NCI-H2171 (cell line): ENCODE results near the gene TRIM44.
"Not testable (repeated sequence)": the region's sequence is repeated elsewhere in the genome, so short reads cannot be mapped to it uniquely, and the experiment has no call there.

Experiments
- DNase-seq: peaks from one replicate; lab custom pipeline; 2025; lab: John Stamatoyannopoulos, UW

The TRIM44 gene

GRCh38 chr11:35672608-35673007, 10.0 kb downstream of the TRIM44 start:
- no peak for DNase-seq

GRCh38 chr11:35675901-35676610, 13.5 kb downstream of the TRIM44 start:
- DNase-seq = no peak

GRCh38 chr11:35676611-35676965, 14.0 kb downstream of the TRIM44 start:
- no peak for DNase-seq

GRCh38 chr11:35677904-35678303, 15.3 kb downstream of the TRIM44 start:
- DNase-seq = no peak

DNA sequence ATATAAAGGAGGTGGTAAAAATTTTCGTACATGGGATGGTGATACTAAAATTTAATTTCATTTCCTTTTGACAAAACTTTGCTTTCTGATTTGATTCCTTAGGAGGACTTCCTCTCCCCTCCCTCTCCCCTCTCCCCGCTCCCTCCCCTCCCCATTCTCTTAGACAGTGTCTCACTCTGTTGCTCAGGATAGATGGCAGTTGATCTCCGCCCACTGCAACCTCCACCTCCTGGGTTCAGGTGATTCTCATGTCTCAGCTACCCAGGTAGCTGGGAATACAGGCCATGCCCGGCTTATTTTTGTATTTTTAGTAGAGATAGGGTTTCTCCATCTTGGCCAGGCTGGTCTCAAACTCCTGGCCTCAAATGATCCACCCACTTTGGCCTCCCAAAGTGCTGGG, 15.9 kb downstream of the TRIM44 start:
- no peak for DNase-seq

DNA sequence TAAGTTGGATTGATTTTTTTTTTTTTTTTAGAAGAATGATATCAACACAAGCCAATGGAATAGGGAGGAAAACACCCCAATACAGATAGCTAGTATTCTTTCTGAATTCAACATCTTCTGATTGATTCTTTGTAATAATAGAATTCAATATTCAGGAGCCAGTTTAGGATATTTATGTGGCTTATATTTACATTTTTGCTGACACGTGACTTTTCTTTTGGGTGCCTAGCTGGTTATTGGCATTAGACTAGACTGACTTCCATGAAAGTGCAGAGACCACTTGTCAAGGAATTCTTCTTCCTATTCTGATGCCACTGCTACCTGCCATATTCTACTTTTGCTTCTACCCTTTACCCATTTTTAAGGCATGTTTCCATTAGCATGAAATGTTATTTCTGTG, 16.4 kb downstream of the TRIM44 start:
- DNase-seq = no peak

DNA sequence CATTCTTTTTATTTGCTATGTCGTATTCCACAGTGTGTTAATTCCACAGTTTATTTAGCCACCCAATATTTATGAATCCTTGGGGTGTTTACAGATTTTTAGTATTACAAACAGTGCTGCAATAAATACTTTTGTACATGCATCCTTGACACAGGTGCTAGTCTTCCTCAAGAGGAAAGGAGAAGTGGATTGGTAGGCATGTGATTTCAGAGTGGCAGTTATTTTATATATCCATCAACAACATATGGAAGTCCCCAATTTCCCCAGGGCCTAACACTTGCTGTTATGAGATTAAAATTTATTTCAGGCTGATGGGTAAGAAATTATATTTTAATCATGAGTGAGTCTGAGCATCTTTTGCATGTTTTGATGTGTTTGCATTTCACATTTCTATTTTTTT, 17.9 kb downstream of the TRIM44 start:
- no peak for DNase-seq

DNA sequence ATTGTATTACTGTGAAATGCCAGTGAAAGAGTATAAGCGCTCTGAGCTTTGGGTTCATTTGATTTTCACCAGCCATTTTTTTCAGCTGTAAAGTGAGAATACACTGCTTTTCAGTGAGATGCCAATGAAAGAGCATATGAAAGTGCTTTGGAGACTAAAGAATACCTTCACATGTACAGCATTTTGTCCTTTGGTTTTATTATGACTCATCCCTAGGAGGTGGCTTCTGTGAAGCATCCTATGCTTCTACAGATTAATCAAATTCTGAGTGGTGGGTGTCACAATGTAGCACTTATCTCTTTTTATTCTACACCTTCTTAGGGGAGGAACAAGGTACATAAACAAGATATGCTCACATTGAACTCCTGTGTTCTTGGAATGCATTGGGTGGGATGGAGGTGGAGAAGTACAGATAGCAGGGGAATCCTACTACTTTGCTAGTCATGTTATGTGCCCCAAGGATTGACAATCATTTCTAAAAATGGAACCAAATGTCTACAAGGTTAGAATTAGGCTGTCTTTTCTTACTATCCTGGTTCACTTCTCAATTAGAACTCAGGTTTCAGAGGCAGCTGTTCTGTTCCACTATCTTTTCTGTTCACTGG, 18.7 kb downstream of the TRIM44 start:
- no peak for DNase-seq

DNA sequence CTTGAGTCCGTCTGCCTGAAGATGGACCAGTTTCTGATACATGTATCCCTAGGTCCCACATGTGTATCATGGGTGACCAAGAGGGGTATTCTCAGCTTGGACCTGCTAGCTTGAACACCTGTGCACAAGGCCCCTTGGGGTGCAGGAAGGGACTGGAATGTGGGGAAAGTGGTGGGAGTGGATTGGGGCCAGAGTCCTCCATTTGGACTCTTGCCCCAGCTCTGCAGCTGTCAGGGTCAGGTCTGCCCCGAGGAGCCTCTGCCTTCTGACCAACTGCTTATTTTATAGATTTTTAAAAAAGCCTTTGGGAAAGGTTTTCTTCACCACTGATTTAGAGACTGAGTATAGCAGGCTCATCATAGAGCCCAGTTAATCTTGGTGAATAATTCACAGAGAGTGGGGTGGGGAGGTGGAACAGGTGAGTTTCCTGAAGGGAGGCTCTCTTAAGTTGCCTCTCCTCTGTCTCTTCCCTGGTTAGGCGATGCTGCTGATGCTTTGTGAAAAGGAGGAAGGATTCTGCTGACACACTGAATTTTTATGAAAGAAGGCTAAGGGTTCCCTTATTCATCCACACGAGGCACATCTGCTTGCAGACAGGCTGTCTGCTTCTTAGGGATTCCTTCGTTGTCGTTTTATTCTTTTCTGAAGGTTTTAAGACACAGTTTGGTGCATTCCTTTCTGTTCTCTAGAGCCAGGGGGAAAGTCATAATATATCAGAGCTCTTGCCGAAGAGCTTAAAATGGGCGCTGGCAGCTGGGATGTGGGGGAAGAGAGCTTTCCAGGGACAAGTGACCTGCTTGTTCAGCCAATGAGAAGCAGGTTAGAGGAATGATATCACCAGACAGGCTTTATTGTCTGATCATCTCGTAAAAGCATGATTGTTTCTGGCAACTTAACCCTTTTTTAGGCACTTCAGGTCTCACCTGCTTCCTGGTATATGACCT, 19.9 kb downstream of the TRIM44 start:
- DNase-seq = peak; percentile 82

DNA sequence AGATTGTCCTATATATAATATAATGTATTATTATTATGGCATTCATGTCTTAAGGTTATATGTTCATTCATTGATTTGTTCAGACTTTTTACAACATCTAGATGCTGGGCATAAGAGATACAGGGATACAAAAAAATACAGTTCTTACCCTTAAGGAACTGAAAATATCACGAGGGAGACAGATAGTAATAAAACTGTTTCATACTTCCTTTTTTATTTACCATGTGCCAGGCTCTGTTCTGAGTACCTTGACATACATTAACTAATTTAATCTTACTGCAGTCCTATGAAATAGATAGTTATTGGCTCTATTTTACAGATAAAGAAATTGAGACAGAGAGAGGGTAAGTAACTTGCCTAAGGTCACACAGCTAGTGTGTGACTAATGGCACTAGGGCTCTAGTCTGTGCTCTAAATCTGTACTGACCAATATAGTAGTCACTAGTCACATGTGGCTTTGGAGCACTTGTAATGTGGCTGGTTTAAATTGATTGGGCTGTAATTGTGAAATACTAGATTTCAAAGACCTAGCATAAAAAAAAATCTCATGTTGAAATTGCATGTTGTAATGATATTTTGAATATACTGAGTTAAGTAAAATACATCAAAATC, 21.3 kb downstream of the TRIM44 start:
- no peak for DNase-seq

DNA sequence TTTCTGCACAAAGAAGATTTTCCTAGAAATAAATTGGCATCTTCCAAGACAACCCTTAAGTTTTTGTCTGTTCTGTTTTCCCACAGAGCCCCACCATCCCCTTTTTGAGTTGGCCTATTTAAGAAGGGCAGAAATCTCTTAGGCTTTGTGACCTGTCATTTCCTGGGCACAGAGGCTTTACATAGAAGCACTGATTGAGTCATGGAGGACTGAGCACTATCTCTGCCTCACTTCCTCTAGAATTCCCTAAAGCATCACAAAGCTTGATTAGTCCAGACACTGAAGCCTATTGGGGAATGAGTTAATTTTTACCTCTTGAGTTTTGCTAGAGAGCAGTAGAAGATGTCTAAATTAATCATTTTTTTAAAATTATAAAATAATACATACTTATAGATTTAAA, 25.4 kb downstream of the TRIM44 start:
- no peak for DNase-seq

DNA sequence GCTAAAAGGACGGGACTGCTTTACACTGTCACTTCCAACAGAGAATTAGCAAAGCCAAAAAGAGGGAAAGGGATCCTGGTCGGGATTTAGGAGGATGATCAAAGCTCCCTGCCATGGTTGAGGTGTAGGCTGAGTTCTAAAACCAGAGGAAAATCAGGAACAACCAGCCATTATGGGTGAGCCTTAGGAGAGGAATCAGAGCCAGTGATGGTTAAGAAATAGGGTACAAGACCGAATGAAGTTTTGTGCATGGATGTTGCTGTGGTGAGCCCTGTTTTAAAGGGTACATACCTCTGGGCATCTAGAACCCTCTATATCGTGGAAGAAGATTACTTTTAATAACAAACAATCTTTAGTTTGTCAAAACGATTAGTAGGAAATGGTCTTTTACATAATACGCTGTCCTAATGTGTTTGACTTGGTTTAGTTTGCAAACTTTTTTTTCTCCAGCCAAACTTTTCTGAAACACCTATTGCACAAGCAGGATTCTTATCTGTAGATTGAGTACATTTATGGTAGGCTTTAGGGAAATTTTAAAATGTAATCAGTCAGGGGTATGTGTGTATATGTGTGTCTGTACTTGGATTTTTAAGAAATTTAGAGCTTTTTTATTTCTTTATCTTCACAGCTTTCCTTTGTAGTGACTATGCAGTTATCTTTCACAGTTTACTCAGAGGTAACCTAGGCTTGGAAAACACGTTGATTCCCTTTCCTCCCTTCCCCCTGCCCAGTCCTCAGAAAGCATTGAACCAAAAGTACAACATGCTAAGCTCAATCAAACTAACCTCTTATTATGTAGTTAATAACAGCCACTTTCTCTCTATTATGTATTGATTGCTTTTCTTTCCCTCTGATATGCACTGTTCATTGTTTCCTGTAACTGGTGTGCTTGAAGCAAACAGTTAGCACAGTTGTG, 26.8 kb downstream of the TRIM44 start:
- no peak for DNase-seq

GRCh38 chr11:35702126-35702525, 39.6 kb downstream of the TRIM44 start:
- no peak for DNase-seq

- no peak for DNase-seq
Measured at GRCh38 chr11:35709376-35709775, 46.8 kb downstream of the TRIM44 start.

DNA sequence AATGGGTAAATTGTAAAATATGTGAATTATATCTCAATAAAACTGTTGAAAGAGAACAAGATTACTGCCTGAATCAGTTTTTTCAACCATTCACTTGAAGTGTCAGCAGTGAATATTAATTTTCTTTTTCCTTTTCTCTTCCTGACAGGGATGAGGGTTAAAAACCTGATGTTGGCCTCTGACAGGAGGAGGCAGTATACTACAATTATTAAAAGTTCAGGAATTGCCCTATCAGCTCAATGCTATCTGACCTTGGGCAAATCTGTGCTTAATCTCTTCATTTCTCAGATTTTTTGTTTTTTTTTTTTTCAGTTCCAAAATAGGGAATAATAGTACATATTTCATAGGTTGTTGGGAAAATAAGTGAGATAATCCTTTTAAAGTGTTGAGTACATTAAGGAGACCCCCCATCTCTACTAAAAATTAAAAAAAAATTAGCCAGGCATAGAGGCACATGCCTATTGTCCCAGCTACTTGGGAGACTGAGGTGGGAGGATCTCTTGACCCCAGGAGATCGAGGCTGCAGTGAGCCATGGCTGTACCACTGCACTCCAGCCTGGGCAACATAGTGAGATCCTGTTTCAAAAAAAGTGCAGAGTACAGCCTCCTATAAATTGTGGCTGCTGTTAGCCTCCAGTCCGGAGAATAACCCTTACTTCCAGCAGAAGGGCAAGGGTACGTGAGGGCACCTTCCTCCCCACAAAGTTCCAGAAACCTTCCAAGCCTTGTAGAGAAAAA, 48.8 kb downstream of the TRIM44 start:
- no peak for DNase-seq

DNA sequence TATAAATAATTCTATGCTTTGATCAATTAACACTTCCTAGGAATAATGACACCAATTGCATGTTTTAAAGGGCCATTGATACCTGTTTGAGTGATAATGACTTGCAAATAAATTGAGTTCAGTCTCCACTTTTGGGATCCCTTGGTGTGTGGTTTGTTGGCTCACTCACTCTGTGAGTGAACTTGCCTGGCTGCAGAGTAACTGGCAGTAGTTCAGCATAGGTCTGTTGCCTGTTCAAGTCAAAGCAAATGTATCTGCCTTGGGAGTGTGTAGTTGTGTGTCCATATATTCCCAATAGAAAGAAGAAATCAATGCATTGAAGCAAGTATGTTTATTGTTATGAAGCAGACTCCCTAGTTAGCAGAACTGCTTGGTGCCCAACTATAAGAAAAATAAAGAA, 49.3 kb downstream of the TRIM44 start:
- no peak for DNase-seq

- no peak for DNase-seq
Measured at GRCh38 chr11:35712533-35712932, 50.0 kb downstream of the TRIM44 start.

DNA sequence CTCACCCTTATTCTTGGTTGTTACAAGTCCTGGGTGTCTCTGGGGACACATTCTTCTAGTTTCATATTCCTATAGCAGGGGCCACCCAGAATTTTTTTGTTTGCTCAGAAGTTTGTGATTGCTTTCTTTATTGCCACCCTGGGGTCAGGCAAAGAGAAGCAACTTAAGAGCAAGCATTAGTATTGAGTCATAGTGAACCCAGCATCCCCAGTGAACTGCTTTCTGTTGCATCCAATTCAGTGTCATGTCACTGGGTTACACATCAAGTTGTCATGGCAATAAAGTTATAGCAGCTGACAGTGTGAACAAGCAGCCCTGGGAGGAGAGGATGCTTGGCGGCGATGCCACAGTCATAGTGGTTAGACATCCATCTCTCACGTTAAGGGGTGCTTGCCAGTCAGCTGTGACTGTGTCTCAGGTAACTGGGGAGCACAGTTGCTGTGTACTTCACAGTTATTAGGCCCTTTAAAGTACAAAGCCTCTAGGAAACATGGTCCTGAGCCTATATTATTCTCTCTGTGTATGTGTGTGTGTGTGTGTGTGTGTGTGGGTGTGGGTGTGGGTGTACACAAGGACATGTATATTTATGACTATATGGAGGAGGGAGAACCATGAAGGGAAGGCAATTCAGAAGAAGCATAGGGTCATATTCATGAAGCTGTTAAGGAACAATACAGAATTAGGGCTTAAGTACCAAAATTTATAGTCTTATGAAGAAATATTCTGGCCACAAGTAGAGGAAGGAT, 52.5 kb downstream of the TRIM44 start:
- no peak for DNase-seq

GRCh38 chr11:35715677-35716076, 53.1 kb downstream of the TRIM44 start:
- DNase-seq = not testable (repeated sequence)

GRCh38 chr11:35717043-35717442, 54.5 kb downstream of the TRIM44 start:
- DNase-seq = no peak
